HG03469 (cell line): ENCODE data around the gene KIAA1191.
"Not testable (repeated sequence)": the region's sequence is repeated elsewhere in the genome, so short reads cannot be mapped to it uniquely, and the experiment has no call there.

Experiments used
- ATAC-seq: cut with Tn5 transposase; IDR thresholded peaks from one replicate; pipeline ENCODE4 v1.9.1; 2021; ENCODE audit warnings: mild to moderate bottlenecking, moderate library complexity, moderate number of reproducible peaks; ENCODE audit not compliant: unreplicated experiment

Gene KIAA1191

DNA sequence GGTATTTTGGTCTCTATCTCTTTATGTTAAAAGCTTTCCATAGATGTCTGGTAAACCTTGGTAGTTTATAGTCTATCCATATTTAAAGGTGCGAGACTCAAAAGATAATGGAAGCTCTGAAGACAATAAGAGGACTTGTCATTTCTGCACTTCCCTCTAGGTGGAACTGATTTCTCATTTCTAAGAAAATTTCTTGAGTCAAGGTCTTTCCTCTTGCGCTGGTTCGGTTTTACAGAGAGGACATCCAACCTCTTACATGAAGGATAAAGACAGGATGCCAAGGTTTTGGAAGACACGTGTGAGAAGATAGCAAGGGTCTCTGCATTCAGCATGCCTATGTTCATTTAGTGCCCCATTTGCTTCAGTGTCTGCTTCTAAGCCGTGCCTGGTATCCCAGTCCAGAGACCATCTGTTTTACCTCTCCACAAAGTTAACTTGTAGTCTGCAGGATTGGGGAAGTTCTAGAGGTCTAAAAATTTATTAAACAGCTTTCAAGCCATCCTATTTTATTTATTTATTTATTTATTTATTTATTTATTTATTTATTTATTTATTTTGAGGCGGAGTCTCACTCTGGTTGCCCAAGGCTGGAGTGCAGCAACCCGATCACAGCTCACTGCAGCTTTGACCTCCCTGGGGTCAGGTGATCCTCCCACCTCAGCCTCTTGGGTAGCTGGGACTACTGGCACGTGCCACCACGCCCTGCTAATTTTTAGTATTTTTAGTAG is 41.6 kb downstream of the KIAA1191 start:
- ATAC-seq: no peak

DNA sequence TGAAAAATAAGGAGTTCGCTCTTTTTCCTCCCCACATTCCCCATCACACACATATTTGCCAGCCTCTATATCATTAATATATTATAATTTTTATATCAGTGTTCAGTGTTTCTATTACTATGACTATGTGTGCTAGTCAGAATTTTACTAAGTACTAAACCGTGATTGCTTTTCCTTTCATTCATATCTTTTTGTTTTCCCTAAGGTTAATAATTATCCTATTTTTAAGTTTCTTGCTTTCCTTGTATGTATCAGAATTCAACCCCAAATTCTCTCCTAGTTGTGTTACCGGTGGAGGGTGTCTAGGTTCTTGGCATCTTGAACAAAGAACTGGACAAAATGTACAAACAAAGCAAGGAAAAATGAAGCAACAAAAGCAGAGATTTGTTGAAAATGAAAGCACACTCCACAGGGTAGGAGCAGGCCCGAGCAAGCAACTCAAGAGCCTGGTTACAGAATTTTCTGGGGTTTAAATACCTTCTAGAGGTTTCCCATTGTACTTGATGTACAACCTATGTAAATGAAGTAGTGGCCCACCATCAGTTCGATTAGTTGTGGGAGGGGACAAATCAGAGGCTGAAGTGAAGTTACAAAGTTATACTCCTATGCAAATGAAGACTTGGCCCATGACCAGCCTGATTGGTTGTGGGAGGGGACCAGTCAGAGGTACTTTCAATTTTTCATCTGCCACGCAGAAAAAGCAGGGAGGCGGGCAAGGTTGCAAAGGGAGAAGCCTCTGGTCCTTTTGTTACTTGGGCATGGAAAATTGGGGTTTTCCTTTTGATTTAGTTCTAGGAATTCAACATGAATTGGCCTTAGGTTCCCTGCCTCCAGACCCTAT is 43.8 kb downstream of the KIAA1191 start:
- ATAC-seq: no peak

DNA sequence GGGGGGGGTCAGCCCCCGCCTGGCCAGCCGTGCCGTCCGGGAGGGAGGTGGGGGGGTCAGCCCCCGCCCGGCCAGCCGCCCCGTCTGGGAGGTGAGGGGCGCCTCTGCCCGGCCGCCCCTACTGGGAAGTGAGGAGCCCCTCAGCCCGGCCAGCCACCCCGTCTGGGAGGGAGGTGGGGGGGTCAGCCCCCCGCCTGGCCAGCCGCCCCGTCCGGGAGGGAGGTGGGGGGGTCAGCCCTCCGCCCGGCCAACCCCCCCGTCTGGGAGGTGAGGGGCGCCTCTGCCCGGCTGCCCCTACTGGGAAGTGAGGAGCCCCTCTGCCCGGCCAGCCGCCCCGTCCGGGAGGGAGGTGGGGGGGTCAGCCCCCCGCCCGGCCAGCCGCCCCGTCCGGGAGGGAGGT is 56.2 kb downstream of the KIAA1191 start:
- not testable (repeated sequence) for ATAC-seq
